ENCODE results near the gene PIGL. TPM values are rescaled to one million over a fixed set of nuclear protein-coding genes. Genes with fewer than 3 reads are reported as not detected.

PIGL gene
- total and polyA plus RNA-seq, 4 donors: 8.9 to 38.1 (median 27.1) TPM

GRCh38 chr17:16358394-16358793 lies 141.4 kb downstream of the PIGL start:
- ATAC-seq (ENCODE audit: insufficient read depth, low FRiP score) (no peak), DNase-seq (no peak)
- Histone ChIP-seq H3K36me3 (ENCODE audit: control insufficient read depth in 4 of 4, insufficient read depth in 4 of 4, low read length in 4 of 4) (no peaks in the 10 kb centered on the region), H3K4me3 (no peak overlapping the region), H3K27ac (ENCODE audit: low read depth in 1 of 2, low read length in 1 of 2) (no peak overlapping the region), H3K9ac (ENCODE audit: insufficient read depth in 1 of 2, low read length in 2 of 2) (no peak overlapping the region), H3K9me3 (ENCODE audit: control insufficient read depth in 4 of 4, insufficient read depth in 3 of 4, low read length in 3 of 4) (no peaks in the 10 kb centered on the region), H3K4me1 (ENCODE audit: control insufficient read depth in 5 of 5, insufficient read depth in 5 of 5, low read length in 5 of 5) (no peaks in the 10 kb centered on the region), H3K27me3 (ENCODE audit: control insufficient read depth in 3 of 3, insufficient read depth in 3 of 3, low read length in 2 of 3) (no peaks in the 10 kb centered on the region)
- TF ChIP-seq CTCF (IDR thresholded peaks at IDR 0.05; ENCODE audit: control extremely low read depth, extremely low read depth): no peak

GRCh38 chr17:16361874-16362273 lies 144.9 kb downstream of the PIGL start:
- Histone ChIP-seq H3K27me3 (ENCODE audit: control insufficient read depth in 3 of 3, insufficient read depth in 3 of 3, low read length in 2 of 3) (no peaks in the 10 kb centered on the region), H3K9ac (ENCODE audit: insufficient read depth in 1 of 2, low read length in 2 of 2) (no peak overlapping the region), H3K9me3 (ENCODE audit: control insufficient read depth in 4 of 4, insufficient read depth in 3 of 4, low read length in 3 of 4) (no peaks in the 10 kb centered on the region), H3K4me1 (ENCODE audit: control insufficient read depth in 5 of 5, insufficient read depth in 5 of 5, low read length in 5 of 5) (peaks cover 0 to 13% (median 1%) of the 10 kb centered on the region in 5 donors), H3K27ac (ENCODE audit: low read depth in 1 of 2, low read length in 1 of 2) (no peak overlapping the region), H3K4me3 (no peak overlapping the region), H3K36me3 (ENCODE audit: control insufficient read depth in 4 of 4, insufficient read depth in 4 of 4, low read length in 4 of 4) (no peaks in the 10 kb centered on the region)
- DNase-seq: no peak
- WGBS, 2 donors: 85 to 95% methylated on average over 8 of the region's 8 CpGs
- no peak for ATAC-seq (ENCODE audit: insufficient read depth, low FRiP score)
- TF ChIP-seq CTCF (IDR thresholded peaks at IDR 0.05; ENCODE audit: control extremely low read depth, extremely low read depth): no peak

- 11 to 17% methylated on average over 6 of the region's 6 CpGs for WGBS, 2 donors
- peak; percentile 84 for TF ChIP-seq CTCF (IDR thresholded peaks at IDR 0.05; ENCODE audit: control extremely low read depth, extremely low read depth)
- Histone ChIP-seq H3K27me3 (ENCODE audit: control insufficient read depth in 3 of 3, insufficient read depth in 3 of 3, low read length in 2 of 3) (no peaks in the 10 kb centered on the region), H3K9me3 (ENCODE audit: control insufficient read depth in 4 of 4, insufficient read depth in 3 of 4, low read length in 3 of 4) (no peaks in the 10 kb centered on the region), H3K4me3 (no peak overlapping the region), H3K27ac (ENCODE audit: low read depth in 1 of 2, low read length in 1 of 2) (no peak overlapping the region), H3K9ac (ENCODE audit: insufficient read depth in 1 of 2, low read length in 2 of 2) (peak overlapping the region in 1 of 2 donors; percentile 19), H3K4me1 (ENCODE audit: control insufficient read depth in 5 of 5, insufficient read depth in 5 of 5, low read length in 5 of 5) (peaks cover 0 to 13% (median 1%) of the 10 kb centered on the region in 5 donors), H3K36me3 (ENCODE audit: control insufficient read depth in 4 of 4, insufficient read depth in 4 of 4, low read length in 4 of 4) (no peaks in the 10 kb centered on the region)
- peak; percentile 83 to 86 (median 85) for DNase-seq
- peak; percentile 72 for ATAC-seq (ENCODE audit: insufficient read depth, low FRiP score)
Observed at GRCh38 chr17:16363749-16364536, 146.9 kb downstream of the PIGL start.

All from lung (tissue), 12 donors.